ENCODE results near the gene EMP1.

The EMP1 gene

GRCh38 chr12:13171921-13172859 lies 24.3 kb upstream of the EMP1 start:
- no peak for DNase-seq (ENCODE audit: low spot score)

GRCh38 chr12:13173012-13173932 lies 23.3 kb upstream of the EMP1 start:
- no peak for DNase-seq (ENCODE audit: low spot score)

GRCh38 chr12:13175499-13175898 lies 21.0 kb upstream of the EMP1 start:
- DNase-seq (ENCODE audit: low spot score), result no peak

- DNase-seq (ENCODE audit: low spot score), result no peak
Observed at GRCh38 chr12:13176256-13176655, 20.3 kb upstream of the EMP1 start.

- DNase-seq (ENCODE audit: low spot score), result no peak
Observed at GRCh38 chr12:13177373-13177772, 19.2 kb upstream of the EMP1 start.

GRCh38 chr12:13177906-13178305 lies 18.6 kb upstream of the EMP1 start:
- no peak for DNase-seq (ENCODE audit: low spot score)

GRCh38 chr12:13178568-13179210 lies 17.8 kb upstream of the EMP1 start:
- DNase-seq (ENCODE audit: low spot score), result no peak

- peak; percentile 35 for DNase-seq (ENCODE audit: low spot score)
Observed at GRCh38 chr12:13179211-13180074, 17.1 kb upstream of the EMP1 start.

GRCh38 chr12:13181375-13182070 lies 15.0 kb upstream of the EMP1 start:
- no peak for DNase-seq (ENCODE audit: low spot score)

- no peak for DNase-seq (ENCODE audit: low spot score)
Observed at GRCh38 chr12:13182881-13183280, 13.6 kb upstream of the EMP1 start.

- DNase-seq (ENCODE audit: low spot score), result no peak
Observed at GRCh38 chr12:13183620-13184019, 12.9 kb upstream of the EMP1 start.

- DNase-seq (ENCODE audit: low spot score), result no peak
Observed at GRCh38 chr12:13186302-13186701, 10.2 kb upstream of the EMP1 start.

GRCh38 chr12:13187399-13187798 lies 9.1 kb upstream of the EMP1 start:
- no peak for DNase-seq (ENCODE audit: low spot score)

- DNase-seq (ENCODE audit: low spot score), result no peak
Observed at GRCh38 chr12:13189264-13189663, 7.3 kb upstream of the EMP1 start.

- DNase-seq (ENCODE audit: low spot score), result no peak
Observed at GRCh38 chr12:13190275-13190674, 6.3 kb upstream of the EMP1 start.

- DNase-seq (ENCODE audit: low spot score), result no peak
Observed at GRCh38 chr12:13192719-13193118, 3.8 kb upstream of the EMP1 start.

- DNase-seq (ENCODE audit: low spot score), result no peak
Observed at GRCh38 chr12:13193505-13194231, 2.9 kb upstream of the EMP1 start.

- DNase-seq (ENCODE audit: low spot score), result peak; percentile 84
Observed at GRCh38 chr12:13194401-13195110, 2.0 kb upstream of the EMP1 start.

GRCh38 chr12:13195250-13195649 lies 1.3 kb upstream of the EMP1 start:
- no peak for DNase-seq (ENCODE audit: low spot score)

All from SK-N-DZ (cell line).